Trophoblast cell (in vitro differentiated cells and primary cell): ENCODE measurements around the gene SLIT3.

Source experiments
- DNase-seq, 2 donors: peaks; one replicate each; pipeline ENCODE4 v3.0.0-alpha.2; 2016
- H2AFZ ChIP-seq: 2 replicates; pipeline ENCODE4 v1.6.1; 2013; ENCODE audit warnings: low read length, moderate library complexity, mild to moderate bottlenecking; ENCODE audit not compliant: insufficient read depth, poor library complexity
- H2AK5ac ChIP-seq: 2 replicates; pipeline ENCODE4 v1.6.1; 2013; ENCODE audit warnings: mild to moderate bottlenecking, low read length
- H2BK120ac ChIP-seq: 2 replicates; pipeline ENCODE4 v1.6.1; 2013; ENCODE audit warnings: low read length, mild to moderate bottlenecking, moderate library complexity; ENCODE audit not compliant: insufficient read depth, poor library complexity
- H2BK12ac ChIP-seq: 2 replicates; pipeline ENCODE4 v1.6.1; 2013; ENCODE audit warnings: mild to moderate bottlenecking, low read length, moderate library complexity
- H2BK5ac ChIP-seq: 2 replicates; pipeline ENCODE4 v1.6.1; 2013; ENCODE audit warnings: low read length, low read depth, moderate library complexity, mild to moderate bottlenecking; ENCODE audit not compliant: poor library complexity
- H3K14ac ChIP-seq: 2 replicates; pipeline ENCODE4 v1.6.1; 2013; ENCODE audit warnings: mild to moderate bottlenecking, low read length
- H3K18ac ChIP-seq: 2 replicates; pipeline ENCODE4 v1.6.1; 2013; ENCODE audit warnings: mild to moderate bottlenecking, low read length
- H3K23ac ChIP-seq: 2 replicates; pipeline ENCODE4 v1.6.1; 2013; ENCODE audit warnings: low read length
- H3K27ac ChIP-seq: 2 replicates; pipeline ENCODE4 v1.5.1; 2013; ENCODE audit warnings: low read depth, mild to moderate bottlenecking, inconsistent platforms, low read length, moderate library complexity
- H3K27me3 ChIP-seq: 2 replicates; pipeline ENCODE4 v1.6.1; 2013; ENCODE audit warnings: inconsistent platforms, mild to moderate bottlenecking, low read length, moderate library complexity; ENCODE audit not compliant: insufficient read depth
- H3K36me3 ChIP-seq, 2 experiments: 1 replicate in 1 of 2; 2 replicates in 1 of 2; pipeline ENCODE4 v1.6.1; 2013; ENCODE audit warnings: low read length in 2 of 2, mild to moderate bottlenecking in 2 of 2, moderate library complexity in 1 of 2; ENCODE audit not compliant: insufficient read depth in 2 of 2, control insufficient read depth in 1 of 2
- H3K4ac ChIP-seq: 2 replicates; pipeline ENCODE4 v1.6.1; 2013; ENCODE audit warnings: low read depth, mild to moderate bottlenecking, low read length, moderate library complexity
- H3K4me1 ChIP-seq, 2 experiments: 1 replicate in 1 of 2; 2 replicates in 1 of 2; pipeline ENCODE4 v1.6.1; 2013; ENCODE audit warnings: low read length in 2 of 2, mild to moderate bottlenecking in 2 of 2, moderate library complexity in 1 of 2; ENCODE audit not compliant: insufficient read depth in 2 of 2, control insufficient read depth in 1 of 2
- H3K4me2 ChIP-seq: 2 replicates; pipeline ENCODE4 v1.6.1; 2013; ENCODE audit warnings: inconsistent platforms, mild to moderate bottlenecking, low read length, moderate library complexity
- H3K4me3 ChIP-seq: 2 replicates; pipeline ENCODE4 v1.5.1; 2013; ENCODE audit warnings: mild to moderate bottlenecking, low read depth, low read length, inconsistent platforms
- H3K79me1 ChIP-seq: one replicate; pipeline ENCODE4 v1.6.1; 2013; ENCODE audit warnings: low read length
- H3K79me2 ChIP-seq: 2 replicates; pipeline ENCODE4 v1.6.1; 2013; ENCODE audit warnings: low read length, mild to moderate bottlenecking; ENCODE audit not compliant: control insufficient read depth, insufficient read depth, poor library complexity
- H3K9ac ChIP-seq: 2 replicates; pipeline ENCODE4 v1.6.1; 2013; ENCODE audit warnings: mild to moderate bottlenecking, low read length
- H3K9me3 ChIP-seq: 2 replicates; pipeline ENCODE4 v1.6.1; 2013; ENCODE audit warnings: low read depth, mild to moderate bottlenecking, control low read depth, inconsistent platforms, low read length; ENCODE audit not compliant: insufficient read depth
- H4K12ac ChIP-seq: 2 replicates; pipeline ENCODE4 v1.6.1; 2013; ENCODE audit warnings: low read depth, mild to moderate bottlenecking, low read length, moderate library complexity
- H4K8ac ChIP-seq: 2 replicates; pipeline ENCODE4 v1.6.1; 2013; ENCODE audit warnings: low read depth, mild to moderate bottlenecking, low read length, moderate library complexity
- H4K91ac ChIP-seq: one replicate; pipeline ENCODE4 v1.6.1; 2013; ENCODE audit warnings: low read depth, mild to moderate bottlenecking, low read length, moderate library complexity
- WGBS: extraction: QIAGEN DNeasy Blood & Tissue Kit; methylation state at CpG from one replicate; pipeline ENCODE4 v1.1.7; 2013; ENCODE audit warnings: missing lambda C conversion rate; ENCODE audit not compliant: insufficient read length, insufficient coverage; ENCODE audit errors: extremely low coverage; 5-methylcytosine and 5-hydroxymethylcytosine counted together

The SLIT3 gene

DNA sequence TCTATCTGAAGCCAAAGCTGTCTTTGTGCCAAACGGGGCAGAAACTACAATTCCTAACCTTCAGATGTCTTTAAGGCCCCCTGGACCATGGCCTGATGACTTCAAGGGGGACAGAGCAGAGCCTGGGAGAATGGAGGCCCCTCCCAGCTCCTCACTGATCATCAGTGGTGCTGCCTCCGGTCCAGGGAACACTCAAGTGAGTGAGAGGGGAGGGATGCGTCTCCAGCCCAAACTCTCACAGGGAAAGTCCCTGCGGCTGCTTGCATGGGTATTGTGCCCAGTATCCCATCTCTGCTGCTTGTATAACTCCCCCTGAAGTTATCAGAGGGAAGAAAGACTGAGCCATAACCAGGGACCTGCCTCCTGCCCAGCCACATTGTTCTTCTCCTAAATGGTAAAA, 490.3 kb downstream of the SLIT3 start:
- H3K27me3 ChIP-seq = no peaks in the 10 kb centered on the region
- no CpG with 5 or more reads among the region's 4 CpGs for WGBS
- H3K4ac ChIP-seq = no peak overlapping the region

GRCh38 chr5:168809218-168809617, 491.7 kb downstream of the SLIT3 start:
- Histone ChIP-seq H3K18ac (no peak overlapping the region), H3K9me3 (no peaks in the 10 kb centered on the region), H4K91ac (no peak overlapping the region), H2BK12ac (no peak overlapping the region), H3K14ac (no peak overlapping the region), H3K9ac (no peak overlapping the region), H4K12ac (no peak overlapping the region), H2BK120ac (no peak overlapping the region), H3K27me3 (no peaks in the 10 kb centered on the region), H3K4ac (no peak overlapping the region), H2BK5ac (no peak overlapping the region), H3K27ac (no peak overlapping the region), H4K8ac (no peak overlapping the region), H3K23ac (no peak overlapping the region), H3K4me2 (no peak overlapping the region), H3K79me2 (no peaks in the 10 kb centered on the region), H3K36me3 (peaks cover 15% of the 10 kb centered on the region in 2 experiments), H2AK5ac (no peak overlapping the region), H3K79me1 (no peaks in the 10 kb centered on the region), H2AFZ (no peak overlapping the region), H3K4me3 (no peak overlapping the region), H3K4me1 (no peaks in the 10 kb centered on the region)
- WGBS = no CpG with 5 or more reads among the region's 7 CpGs
- no peak for DNase-seq

More for the DNA sequence above, 490.3 kb downstream of the SLIT3 start:
- Histone ChIP-seq H3K4me1 (no peaks in the 10 kb centered on the region), H2AFZ (no peak overlapping the region), H2BK12ac (no peak overlapping the region), H3K4me3 (no peak overlapping the region), H3K23ac (no peak overlapping the region), H2BK5ac (no peak overlapping the region), H2AK5ac (no peak overlapping the region), H3K9ac (no peak overlapping the region), H3K18ac (no peak overlapping the region), H4K8ac (no peak overlapping the region), H4K12ac (no peak overlapping the region), H3K9me3 (no peaks in the 10 kb centered on the region), H3K27ac (no peak overlapping the region), H3K4me2 (no peak overlapping the region), H4K91ac (no peak overlapping the region), H3K79me2 (no peaks in the 10 kb centered on the region), H3K79me1 (no peaks in the 10 kb centered on the region), H3K36me3 (peaks cover 17 to 23% of the 10 kb centered on the region in 2 experiments), H3K14ac (no peak overlapping the region), H2BK120ac (no peak overlapping the region)
- no peak for DNase-seq

GRCh38 chr5:168808051-168808616, 492.8 kb downstream of the SLIT3 start:
- no CpG with 5 or more reads among the region's 3 CpGs for WGBS
- Histone ChIP-seq H2BK5ac (no peak overlapping the region), H3K36me3 (peaks cover 19 to 20% of the 10 kb centered on the region in 2 experiments), H3K23ac (no peak overlapping the region), H4K8ac (no peak overlapping the region), H3K18ac (no peak overlapping the region), H3K9ac (no peak overlapping the region), H3K9me3 (no peaks in the 10 kb centered on the region), H3K27me3 (no peaks in the 10 kb centered on the region), H3K79me1 (no peaks in the 10 kb centered on the region), H4K12ac (no peak overlapping the region), H2AFZ (no peak overlapping the region), H3K4me3 (no peak overlapping the region), H3K79me2 (no peaks in the 10 kb centered on the region), H3K14ac (no peak overlapping the region), H4K91ac (no peak overlapping the region), H3K4ac (no peak overlapping the region), H3K4me1 (no peaks in the 10 kb centered on the region), H2AK5ac (no peak overlapping the region), H2BK120ac (no peak overlapping the region), H3K4me2 (no peak overlapping the region), H2BK12ac (no peak overlapping the region), H3K27ac (no peak overlapping the region)
- no peak for DNase-seq

- Histone ChIP-seq H2BK120ac (no peak overlapping the region), H2AFZ (no peak overlapping the region), H3K14ac (no peak overlapping the region), H3K79me1 (no peaks in the 10 kb centered on the region), H3K18ac (no peak overlapping the region), H3K4me1 (no peaks in the 10 kb centered on the region), H3K4me2 (no peak overlapping the region), H3K9ac (no peak overlapping the region), H3K23ac (no peak overlapping the region), H4K12ac (no peak overlapping the region), H3K36me3 (peaks cover 19 to 20% of the 10 kb centered on the region in 2 experiments), H3K4me3 (no peak overlapping the region), H2BK12ac (no peak overlapping the region), H3K79me2 (no peaks in the 10 kb centered on the region), H3K27me3 (no peaks in the 10 kb centered on the region), H3K27ac (no peak overlapping the region), H2AK5ac (no peak overlapping the region), H4K8ac (no peak overlapping the region), H3K4ac (no peak overlapping the region), H2BK5ac (no peak overlapping the region), H4K91ac (no peak overlapping the region), H3K9me3 (no peaks in the 10 kb centered on the region)
- no peak for DNase-seq
Observed at GRCh38 chr5:168807287-168807686, 493.7 kb downstream of the SLIT3 start.
